Measurements from ENCODE around the gene TM7SF2.

GRCh38 chr11:65100674-65101350 lies 10.9 kb upstream of the TM7SF2 start:
- TF ChIP-seq CTCF (IDR thresholded peaks at IDR 0.05): no peak
- TF ChIP-seq EZH2 (IDR thresholded peaks at IDR 0.05): no peak
- no peak for TF ChIP-seq EZH2phosphoT487 (IDR thresholded peaks at IDR 0.05)
